ENCODE data around the gene CEP95. TPM values are rescaled to one million over a fixed set of nuclear protein-coding genes. Genes with fewer than 3 reads are reported as not detected.
A peak's percentile ranks its signal among the peaks of the same experiment; 100 is the strongest.

Gene CEP95
- total and polyA plus RNA-seq, 10 of the 15 experiments (the other 5 are each of a cell fraction or from before 2014, with no cell fraction given), result 17.7 to 54.9 (median 29.6) TPM

DNA sequence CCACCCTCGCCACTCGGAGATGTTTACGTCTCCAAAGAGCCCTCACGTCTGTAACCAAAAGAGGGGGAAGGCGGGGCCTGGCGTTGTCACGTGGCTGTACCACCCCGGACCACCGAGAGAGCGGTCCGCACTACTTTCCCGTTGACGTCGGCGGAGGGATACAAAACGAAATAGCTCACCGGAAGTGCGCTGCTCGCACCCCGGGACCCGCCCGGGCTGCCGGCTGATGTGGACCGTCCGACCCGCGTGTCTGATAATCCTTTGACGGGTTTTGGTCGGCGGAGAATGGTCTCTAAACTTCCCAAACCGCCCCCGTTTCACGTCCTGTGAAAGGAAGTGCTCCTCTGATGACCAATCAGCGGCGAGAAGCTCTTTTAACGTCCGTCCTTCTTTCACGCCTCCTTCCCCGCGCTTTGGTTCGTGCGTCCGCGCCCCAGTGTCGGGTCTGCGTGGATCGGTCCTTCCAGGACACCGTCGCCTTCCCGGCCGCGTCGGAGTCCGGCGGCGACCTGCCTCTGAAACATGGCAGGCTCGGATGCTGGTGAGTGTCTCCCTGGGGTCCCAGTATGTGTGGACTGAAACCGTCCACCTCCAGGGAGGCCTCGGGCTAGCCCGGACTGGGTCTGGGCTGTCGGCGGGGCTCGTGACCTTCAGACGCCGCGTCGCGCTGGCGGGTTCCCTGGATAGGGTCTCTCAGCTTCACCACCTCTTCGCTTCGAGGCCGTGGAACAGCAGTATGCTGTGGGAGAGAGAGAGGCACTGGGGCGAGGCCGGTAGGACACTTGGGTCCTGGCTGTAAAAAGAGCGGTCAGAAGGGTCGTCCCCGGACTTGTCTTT, at the start of gene CEP95 (continued):
- TF ChIP-seq, protein P1, sequence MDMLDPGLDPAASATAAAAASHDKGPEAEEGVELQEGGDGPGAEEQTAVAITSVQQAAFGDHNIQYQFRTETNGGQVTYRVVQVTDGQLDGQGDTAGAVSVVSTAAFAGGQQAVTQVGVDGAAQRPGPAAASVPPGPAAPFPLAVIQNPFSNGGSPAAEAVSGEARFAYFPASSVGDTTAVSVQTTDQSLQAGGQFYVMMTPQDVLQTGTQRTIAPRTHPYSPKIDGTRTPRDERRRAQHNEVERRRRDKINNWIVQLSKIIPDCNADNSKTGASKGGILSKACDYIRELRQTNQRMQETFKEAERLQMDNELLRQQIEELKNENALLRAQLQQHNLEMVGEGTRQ (IDR thresholded peaks at IDR 0.05; ENCODE audit: borderline replicate concordance, low read depth, low read length), result peak; percentile 62
- TF ChIP-seq, protein P2, sequence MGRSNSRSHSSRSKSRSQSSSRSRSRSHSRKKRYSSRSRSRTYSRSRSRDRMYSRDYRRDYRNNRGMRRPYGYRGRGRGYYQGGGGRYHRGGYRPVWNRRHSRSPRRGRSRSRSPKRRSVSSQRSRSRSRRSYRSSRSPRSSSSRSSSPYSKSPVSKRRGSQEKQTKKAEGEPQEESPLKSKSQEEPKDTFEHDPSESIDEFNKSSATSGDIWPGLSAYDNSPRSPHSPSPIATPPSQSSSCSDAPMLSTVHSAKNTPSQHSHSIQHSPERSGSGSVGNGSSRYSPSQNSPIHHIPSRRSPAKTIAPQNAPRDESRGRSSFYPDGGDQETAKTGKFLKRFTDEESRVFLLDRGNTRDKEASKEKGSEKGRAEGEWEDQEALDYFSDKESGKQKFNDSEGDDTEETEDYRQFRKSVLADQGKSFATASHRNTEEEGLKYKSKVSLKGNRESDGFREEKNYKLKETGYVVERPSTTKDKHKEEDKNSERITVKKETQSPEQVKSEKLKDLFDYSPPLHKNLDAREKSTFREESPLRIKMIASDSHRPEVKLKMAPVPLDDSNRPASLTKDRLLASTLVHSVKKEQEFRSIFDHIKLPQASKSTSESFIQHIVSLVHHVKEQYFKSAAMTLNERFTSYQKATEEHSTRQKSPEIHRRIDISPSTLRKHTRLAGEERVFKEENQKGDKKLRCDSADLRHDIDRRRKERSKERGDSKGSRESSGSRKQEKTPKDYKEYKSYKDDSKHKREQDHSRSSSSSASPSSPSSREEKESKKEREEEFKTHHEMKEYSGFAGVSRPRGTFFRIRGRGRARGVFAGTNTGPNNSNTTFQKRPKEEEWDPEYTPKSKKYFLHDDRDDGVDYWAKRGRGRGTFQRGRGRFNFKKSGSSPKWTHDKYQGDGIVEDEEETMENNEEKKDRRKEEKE (IDR thresholded peaks at IDR 0.05), result no peak
- TF ChIP-seq RELA (IDR thresholded peaks at IDR 0.05; ENCODE audit: borderline replicate concordance, partially characterized antibody) (peak; percentile 67), BACH1 (IDR thresholded peaks at IDR 0.05; ENCODE audit: borderline replicate concordance) (peak; percentile 14; the same call in 1 of the 2 replicates), NRF1 (conservative IDR thresholded peaks at IDR 0.05; ENCODE audit: low read depth, low read length) (no peak), KDM1A (IDR thresholded peaks at IDR 0.05; ENCODE audit: borderline replicate concordance) (no peak), ZNF207 (IDR thresholded peaks at IDR 0.05; ENCODE audit: borderline replicate concordance) (peak; percentile 97), KAT2A (conservative IDR thresholded peaks at IDR 0.05; ENCODE audit: control insufficient read depth, low read depth, low read length) (no peak), RUNX3 (IDR thresholded peaks at IDR 0.05; ENCODE audit: low read length) (peak; percentile 46), NR2C1 (IDR thresholded peaks at IDR 0.05) (no peak; the same call in 1 of the 2 replicates), NFYA (IDR thresholded peaks at IDR 0.05; ENCODE audit: borderline replicate concordance, low read depth, low read length) (no peak), ZNF24 (IDR thresholded peaks at IDR 0.05) (no peak), CUX1 (IDR thresholded peaks at IDR 0.05; ENCODE audit: insufficient replicate concordance, low read depth, low read length) (no peak), IRF4 (IDR thresholded peaks at IDR 0.05; ENCODE audit: low read depth, low read length) (peak; percentile 74; the same call in 1 of the 2 replicates), NFIC (IDR thresholded peaks at IDR 0.05; ENCODE audit: low read depth, low read length) (no peak)
- TF ChIP-seq, protein P3, sequence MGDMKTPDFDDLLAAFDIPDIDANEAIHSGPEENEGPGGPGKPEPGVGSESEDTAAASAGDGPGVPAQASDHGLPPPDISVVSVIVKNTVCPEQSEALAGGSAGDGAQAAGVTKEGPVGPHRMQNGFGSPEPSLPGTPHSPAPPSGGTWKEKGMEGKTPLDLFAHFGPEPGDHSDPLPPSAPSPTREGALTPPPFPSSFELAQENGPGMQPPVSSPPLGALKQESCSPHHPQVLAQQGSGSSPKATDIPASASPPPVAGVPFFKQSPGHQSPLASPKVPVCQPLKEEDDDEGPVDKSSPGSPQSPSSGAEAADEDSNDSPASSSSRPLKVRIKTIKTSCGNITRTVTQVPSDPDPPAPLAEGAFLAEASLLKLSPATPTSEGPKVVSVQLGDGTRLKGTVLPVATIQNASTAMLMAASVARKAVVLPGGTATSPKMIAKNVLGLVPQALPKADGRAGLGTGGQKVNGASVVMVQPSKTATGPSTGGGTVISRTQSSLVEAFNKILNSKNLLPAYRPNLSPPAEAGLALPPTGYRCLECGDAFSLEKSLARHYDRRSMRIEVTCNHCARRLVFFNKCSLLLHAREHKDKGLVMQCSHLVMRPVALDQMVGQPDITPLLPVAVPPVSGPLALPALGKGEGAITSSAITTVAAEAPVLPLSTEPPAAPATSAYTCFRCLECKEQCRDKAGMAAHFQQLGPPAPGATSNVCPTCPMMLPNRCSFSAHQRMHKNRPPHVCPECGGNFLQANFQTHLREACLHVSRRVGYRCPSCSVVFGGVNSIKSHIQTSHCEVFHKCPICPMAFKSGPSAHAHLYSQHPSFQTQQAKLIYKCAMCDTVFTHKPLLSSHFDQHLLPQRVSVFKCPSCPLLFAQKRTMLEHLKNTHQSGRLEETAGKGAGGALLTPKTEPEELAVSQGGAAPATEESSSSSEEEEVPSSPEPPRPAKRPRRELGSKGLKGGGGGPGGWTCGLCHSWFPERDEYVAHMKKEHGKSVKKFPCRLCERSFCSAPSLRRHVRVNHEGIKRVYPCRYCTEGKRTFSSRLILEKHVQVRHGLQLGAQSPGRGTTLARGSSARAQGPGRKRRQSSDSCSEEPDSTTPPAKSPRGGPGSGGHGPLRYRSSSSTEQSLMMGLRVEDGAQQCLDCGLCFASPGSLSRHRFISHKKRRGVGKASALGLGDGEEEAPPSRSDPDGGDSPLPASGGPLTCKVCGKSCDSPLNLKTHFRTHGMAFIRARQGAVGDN (IDR thresholded peaks at IDR 0.05), result peak; percentile 53

Data from GM12878 (cell line).